ENCODE data around the gene GEMIN4.
"Not testable (repeated sequence)": the region's sequence is repeated elsewhere in the genome, so short reads cannot be mapped to it uniquely, and the experiment has no call there.

The GEMIN4 gene

GRCh38 chr17:703081-703875, 48.8 kb downstream of the GEMIN4 start:
- H3K27ac ChIP-seq (ENCODE audit: low read depth, low read length) = no peak overlapping the region
- H3K4me3 ChIP-seq (ENCODE audit: low read length) = no peak overlapping the region
- H3K27me3 ChIP-seq (ENCODE audit: control insufficient read depth, insufficient read depth, low read length) = no peaks in the 10 kb centered on the region
- no peak overlapping the region for H3K9ac ChIP-seq (ENCODE audit: low read length)
- H3K36me3 ChIP-seq (ENCODE audit: control insufficient read depth, insufficient read depth, low read length) = no peaks in the 10 kb centered on the region
- H3K4me1 ChIP-seq (ENCODE audit: control insufficient read depth, insufficient read depth, low read length) = no peaks in the 10 kb centered on the region

- Histone ChIP-seq H3K36me3 (ENCODE audit: control insufficient read depth, insufficient read depth, low read length) (no peaks in the 10 kb centered on the region), H3K27ac (ENCODE audit: low read depth, low read length) (no peak overlapping the region), H3K27me3 (ENCODE audit: control insufficient read depth, insufficient read depth, low read length) (no peaks in the 10 kb centered on the region), H3K4me1 (ENCODE audit: control insufficient read depth, insufficient read depth, low read length) (no peaks in the 10 kb centered on the region), H3K4me3 (ENCODE audit: low read length) (no peak overlapping the region), H3K9ac (ENCODE audit: low read length) (no peak overlapping the region)
These were observed 51.5 kb downstream of the GEMIN4 start for GRCh38 chr17:700504-701094.

- no peak overlapping the region for H3K27ac ChIP-seq (ENCODE audit: low read depth, low read length)
- peaks cover 2% of the 10 kb centered on the region for H3K36me3 ChIP-seq (ENCODE audit: control insufficient read depth, insufficient read depth, low read length)
- H3K4me1 ChIP-seq (ENCODE audit: control insufficient read depth, insufficient read depth, low read length) = no peaks in the 10 kb centered on the region
- H3K27me3 ChIP-seq (ENCODE audit: control insufficient read depth, insufficient read depth, low read length) = no peaks in the 10 kb centered on the region
- no peak overlapping the region for H3K9ac ChIP-seq (ENCODE audit: low read length)
- no peak overlapping the region for H3K4me3 ChIP-seq (ENCODE audit: low read length)
These were observed 52.7 kb downstream of the GEMIN4 start for GRCh38 chr17:699345-699744.

DNA sequence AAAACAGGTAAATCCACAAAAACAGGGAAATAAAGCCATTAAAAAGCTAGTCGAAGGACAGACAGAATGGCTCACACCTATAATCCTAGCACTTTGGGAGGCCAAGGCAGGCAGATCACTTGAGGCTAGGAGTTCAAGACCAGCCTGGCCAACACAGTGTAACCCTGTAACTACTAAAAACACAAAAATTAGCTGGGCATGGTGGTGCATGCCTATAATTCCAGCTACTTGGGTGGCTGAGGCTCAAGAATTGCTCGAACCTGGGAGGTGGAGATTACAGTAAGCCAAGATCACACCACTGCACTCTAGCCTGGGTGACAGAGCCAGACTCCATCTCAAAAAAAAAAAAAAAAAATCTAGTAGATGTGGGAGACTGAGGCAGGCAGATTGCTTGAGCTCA, 54.0 kb downstream of the GEMIN4 start:
- H3K36me3 ChIP-seq (ENCODE audit: control insufficient read depth, insufficient read depth, low read length); H3K9ac ChIP-seq (ENCODE audit: low read length); H3K4me1 ChIP-seq (ENCODE audit: control insufficient read depth, insufficient read depth, low read length); H3K27ac ChIP-seq (ENCODE audit: low read depth, low read length); H3K4me3 ChIP-seq (ENCODE audit: low read length); H3K27me3 ChIP-seq (ENCODE audit: control insufficient read depth, insufficient read depth, low read length): not testable (repeated sequence)

DNA sequence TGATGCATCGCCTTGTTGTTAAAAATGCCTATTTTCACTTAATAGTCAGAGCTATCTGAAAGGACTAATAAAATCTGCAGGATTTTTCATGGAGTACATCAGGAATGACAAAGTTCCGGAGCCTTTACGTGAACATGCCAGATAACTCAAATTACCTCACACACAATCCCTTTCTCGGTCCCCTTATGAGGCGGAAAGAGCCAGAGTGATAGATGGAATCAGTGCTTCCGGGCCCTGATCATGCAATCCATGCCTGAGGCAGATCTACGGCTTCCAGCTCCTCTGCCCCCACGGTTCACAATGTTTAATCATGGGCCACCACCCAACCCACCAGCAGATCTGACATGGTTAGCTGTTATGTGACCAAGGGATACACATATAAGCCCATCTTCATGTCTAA, 54.4 kb downstream of the GEMIN4 start:
- no peaks in the 10 kb centered on the region for H3K4me1 ChIP-seq (ENCODE audit: control insufficient read depth, insufficient read depth, low read length)
- H3K27ac ChIP-seq (ENCODE audit: low read depth, low read length) = no peak overlapping the region
- H3K27me3 ChIP-seq (ENCODE audit: control insufficient read depth, insufficient read depth, low read length) = no peaks in the 10 kb centered on the region
- H3K9ac ChIP-seq (ENCODE audit: low read length) = no peak overlapping the region
- H3K4me3 ChIP-seq (ENCODE audit: low read length) = no peak overlapping the region
- peaks cover 2% of the 10 kb centered on the region for H3K36me3 ChIP-seq (ENCODE audit: control insufficient read depth, insufficient read depth, low read length)

DNA sequence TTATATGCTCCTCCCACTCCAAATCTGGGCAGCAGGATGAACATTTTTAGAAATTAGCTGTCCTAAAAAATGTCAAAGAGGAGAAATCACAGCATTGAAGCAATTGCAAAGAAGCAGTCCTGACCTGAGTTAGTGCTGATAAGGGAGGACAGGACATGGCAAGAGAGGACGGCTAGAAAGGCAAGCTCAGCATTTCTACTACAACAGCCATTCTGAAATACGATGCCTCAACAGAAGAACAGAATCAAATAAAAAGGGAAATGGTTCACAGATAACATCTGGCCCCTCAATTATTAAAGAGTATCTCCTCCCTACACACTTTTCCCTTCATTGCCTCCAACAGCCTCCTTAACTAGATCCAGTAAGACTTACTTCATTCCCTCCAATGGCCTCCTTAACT, 55.7 kb downstream of the GEMIN4 start:
- H3K27me3 ChIP-seq (ENCODE audit: control insufficient read depth, insufficient read depth, low read length) = no peaks in the 10 kb centered on the region
- no peak overlapping the region for H3K27ac ChIP-seq (ENCODE audit: low read depth, low read length)
- H3K4me3 ChIP-seq (ENCODE audit: low read length) = no peak overlapping the region
- no peak overlapping the region for H3K9ac ChIP-seq (ENCODE audit: low read length)
- H3K4me1 ChIP-seq (ENCODE audit: control insufficient read depth, insufficient read depth, low read length) = no peaks in the 10 kb centered on the region
- peaks cover 2% of the 10 kb centered on the region for H3K36me3 ChIP-seq (ENCODE audit: control insufficient read depth, insufficient read depth, low read length)

Data from rectal smooth muscle tissue (tissue), 1 donor.